ENCODE data around the gene TTLL5. TPM values are rescaled to one million over a fixed set of nuclear protein-coding genes. Genes with fewer than 3 reads are reported as not detected.

TTLL5 gene
- total and polyA plus RNA-seq, 9 of the 15 experiments (the other 6 are each of a cell fraction or from before 2014, with no cell fraction given), result 4.1 to 18.9 (median 12.6) TPM

GRCh38 chr14:75673345-75674035, 12.4 kb downstream of the TTLL5 start:
- Histone ChIP-seq H3K4me3 (no peak overlapping the region), H3K79me2 (ENCODE audit: control insufficient read depth, insufficient read depth, low read length) (no peaks in the 10 kb centered on the region), H3K9ac (ENCODE audit: insufficient read depth in 1 of 2, low read depth in 2 of 2, low read length in 2 of 2) (no peak overlapping the region), H3K27ac (ENCODE audit: extremely low read depth, low read depth, low read length) (no peak overlapping the region), H3K9me3 (replicated peaks; ENCODE audit: control insufficient read depth, insufficient read depth, low read depth, low read length) (no peaks in the 10 kb centered on the region), H2AFZ (ENCODE audit: low read depth, low read length) (no peak overlapping the region), H4K20me1 (replicated peaks; ENCODE audit: control insufficient read depth, insufficient read depth, low read length) (no peaks in the 10 kb centered on the region), H3K9me1 (ENCODE audit: control insufficient read depth, insufficient read depth, low read length) (peaks cover 8% of the 10 kb centered on the region), H3K4me1 (replicated peaks in 1 of 2; ENCODE audit: control insufficient read depth in 2 of 2, insufficient read depth in 2 of 2, low read length in 2 of 2) (no peaks in the 10 kb centered on the region), H3K36me3 (ENCODE audit: control insufficient read depth, insufficient read depth, low read length) (peaks cover 9% of the 10 kb centered on the region; the same call in 2 of the 3 replicates), H3K27me3 (ENCODE audit: control insufficient read depth in 2 of 2, insufficient read depth in 2 of 2, low read length in 2 of 2) (no peaks in the 10 kb centered on the region), H3K4me2 (ENCODE audit: insufficient read depth, low read length) (no peak overlapping the region)
- no TSS peak for BruUV-seq (replicated peaks)
- 82% methylated on average over 4 of the region's 4 CpGs for WGBS (ENCODE audit: insufficient coverage, low coverage, missing lambda C conversion rate)
- TF ChIP-seq ZNF217 (CRISPR knock-in tag; IDR thresholded peaks at IDR 0.05) (no peak), DLX4 (CRISPR knock-in tag; IDR thresholded peaks at IDR 0.05) (no peak), POLR2AphosphoS5 (IDR thresholded peaks at IDR 0.05; ENCODE audit: control insufficient read depth, insufficient read depth, low read depth, low read length) (no peak), NCOA1 (IDR thresholded peaks at IDR 0.05; ENCODE audit: low read depth) (no peak), TCF15 (CRISPR knock-in tag; IDR thresholded peaks at IDR 0.05) (no peak)
- FAIRE-seq, result no peak
- in situ Hi-C loops (cut with MboI) (loop anchor here (25.0 kb wide), 1 partner anchor 536 kb away; the partner anchor contains the start of gene NEK9), intact Hi-C loops (cut with micrococcal nuclease) (no loop called here)
- POLR2A ChIA-PET, result interaction anchor here (1.1 kb wide), 1 partner anchor 25 kb away, joined by 4 read pairs; no protein-coding TSS in a partner anchor
- ATAC-seq, result no peak
- DNase-seq (ENCODE audit: extremely low read depth in 1 of 4, low spot score in 3 of 4), result no peak
- CTCF ChIA-PET (ENCODE audit: low intra/inter-chr PET ratio), result no interaction called here
